Tracheal epithelial cell (primary cell): ENCODE data around the gene LAMA3. TPM values are rescaled to one million over a fixed set of nuclear protein-coding genes. Genes with fewer than 3 reads are reported as not detected.

Experiments
- total RNA-seq: library from RNA; depleted of rRNA; stranded (reverse); fragments of >200 nt; gene quantifications from 2 replicates; pipeline ENCODE4 v1.2.1, GENCODE V29; 2014

LAMA3 gene, protein sequence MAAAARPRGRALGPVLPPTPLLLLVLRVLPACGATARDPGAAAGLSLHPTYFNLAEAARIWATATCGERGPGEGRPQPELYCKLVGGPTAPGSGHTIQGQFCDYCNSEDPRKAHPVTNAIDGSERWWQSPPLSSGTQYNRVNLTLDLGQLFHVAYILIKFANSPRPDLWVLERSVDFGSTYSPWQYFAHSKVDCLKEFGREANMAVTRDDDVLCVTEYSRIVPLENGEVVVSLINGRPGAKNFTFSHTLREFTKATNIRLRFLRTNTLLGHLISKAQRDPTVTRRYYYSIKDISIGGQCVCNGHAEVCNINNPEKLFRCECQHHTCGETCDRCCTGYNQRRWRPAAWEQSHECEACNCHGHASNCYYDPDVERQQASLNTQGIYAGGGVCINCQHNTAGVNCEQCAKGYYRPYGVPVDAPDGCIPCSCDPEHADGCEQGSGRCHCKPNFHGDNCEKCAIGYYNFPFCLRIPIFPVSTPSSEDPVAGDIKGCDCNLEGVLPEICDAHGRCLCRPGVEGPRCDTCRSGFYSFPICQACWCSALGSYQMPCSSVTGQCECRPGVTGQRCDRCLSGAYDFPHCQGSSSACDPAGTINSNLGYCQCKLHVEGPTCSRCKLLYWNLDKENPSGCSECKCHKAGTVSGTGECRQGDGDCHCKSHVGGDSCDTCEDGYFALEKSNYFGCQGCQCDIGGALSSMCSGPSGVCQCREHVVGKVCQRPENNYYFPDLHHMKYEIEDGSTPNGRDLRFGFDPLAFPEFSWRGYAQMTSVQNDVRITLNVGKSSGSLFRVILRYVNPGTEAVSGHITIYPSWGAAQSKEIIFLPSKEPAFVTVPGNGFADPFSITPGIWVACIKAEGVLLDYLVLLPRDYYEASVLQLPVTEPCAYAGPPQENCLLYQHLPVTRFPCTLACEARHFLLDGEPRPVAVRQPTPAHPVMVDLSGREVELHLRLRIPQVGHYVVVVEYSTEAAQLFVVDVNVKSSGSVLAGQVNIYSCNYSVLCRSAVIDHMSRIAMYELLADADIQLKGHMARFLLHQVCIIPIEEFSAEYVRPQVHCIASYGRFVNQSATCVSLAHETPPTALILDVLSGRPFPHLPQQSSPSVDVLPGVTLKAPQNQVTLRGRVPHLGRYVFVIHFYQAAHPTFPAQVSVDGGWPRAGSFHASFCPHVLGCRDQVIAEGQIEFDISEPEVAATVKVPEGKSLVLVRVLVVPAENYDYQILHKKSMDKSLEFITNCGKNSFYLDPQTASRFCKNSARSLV (N-terminal part only)
- total RNA-seq = 582 and 598 TPM in 2 replicates

DNA sequence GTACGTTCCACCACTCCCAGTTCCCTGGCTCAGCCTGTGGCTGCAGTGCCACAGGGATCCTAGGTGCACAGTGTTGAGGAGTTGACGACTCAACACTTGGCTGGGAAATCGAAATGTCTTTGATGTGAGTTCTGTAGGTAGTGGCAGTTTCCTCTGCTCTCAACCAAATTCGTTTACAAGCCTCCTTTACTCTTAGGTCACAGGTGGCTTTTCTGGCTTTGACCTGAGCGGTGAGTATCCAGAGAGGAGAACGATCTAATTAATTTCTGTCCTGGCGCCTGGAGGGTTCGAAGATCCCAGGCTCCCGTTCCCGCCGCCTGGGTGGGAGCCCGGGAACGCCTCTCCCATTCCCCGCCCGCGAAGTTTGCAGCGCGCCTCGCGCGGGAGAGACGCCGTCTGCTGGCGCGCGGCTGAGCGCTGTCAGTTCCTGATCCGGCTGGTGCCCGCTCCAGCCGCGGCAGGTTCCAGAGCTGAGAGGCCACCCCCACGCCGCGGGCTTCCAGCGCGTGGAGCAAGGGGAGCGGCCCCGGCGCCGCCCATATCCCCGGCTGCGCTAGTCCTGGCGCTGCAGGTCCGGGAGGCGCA is at the start of gene LAMA3:
LAMA3 (plus strand) TSS at position 423 of the 585 bp plus-strand sequence. CDS start 231 bp downstream, outside the sequence.

DNA sequence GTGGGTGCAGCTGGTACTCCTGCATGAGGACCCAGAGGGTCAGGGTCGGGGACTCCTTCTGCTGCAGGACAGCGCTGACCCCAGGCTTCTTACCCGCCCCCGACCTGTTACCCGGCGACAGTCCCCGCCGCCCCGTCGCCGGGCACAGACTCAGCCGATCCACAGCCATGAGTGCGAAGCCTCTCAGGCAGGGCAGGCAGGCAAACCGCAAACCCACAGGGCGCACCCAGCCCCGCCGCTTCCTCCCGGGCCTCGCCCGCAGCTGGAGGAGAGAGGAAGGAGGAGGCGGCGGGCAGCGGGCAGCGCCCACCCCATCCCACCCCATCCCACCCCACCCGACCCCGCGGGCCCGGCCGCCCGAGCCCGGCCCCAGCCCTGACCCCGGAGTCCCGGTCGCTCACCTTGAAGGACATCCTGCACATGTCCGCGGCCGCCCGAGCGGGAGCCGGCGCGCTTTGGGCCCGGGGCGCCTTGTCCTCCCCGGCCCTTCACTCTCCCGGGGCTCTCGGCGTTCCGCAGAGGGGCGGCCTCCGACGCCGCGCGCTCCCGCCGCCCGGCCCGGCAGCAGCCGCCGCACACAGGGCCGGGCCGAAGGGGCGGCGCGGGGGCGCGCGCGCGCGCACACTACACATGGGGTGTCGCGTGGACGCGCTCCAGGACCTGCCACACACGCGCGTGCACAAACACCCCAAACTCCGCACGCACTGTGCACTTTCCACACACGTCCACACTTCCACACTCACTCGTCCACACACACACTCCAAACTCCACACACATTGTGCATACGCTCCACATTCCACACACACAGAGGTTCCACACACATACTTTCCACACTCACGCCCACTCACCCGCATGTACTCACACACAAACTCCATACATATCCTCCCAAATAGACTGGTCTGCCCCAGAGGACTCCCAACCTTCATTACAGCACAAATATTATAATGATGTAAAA is 26.7 kb upstream of the LAMA3 start, which contains the start of gene ANKRD29:
ANKRD29 (minus strand) TSS at position 603 of the 955 bp plus-strand sequence; CDS start at position 422, 181 bp downstream.

Other genes with a start within 250 kb of the LAMA3 start
- 93.7 and 122 TPM in 2 replicates for gene RIOK3, start 236.2 kb upstream of the LAMA3 start, total RNA-seq
- 27.3 and 29.2 TPM in 2 replicates for gene RMC1, start 185.9 kb upstream of the LAMA3 start, total RNA-seq
- gene NPC1, start 102.9 kb upstream of the LAMA3 start, total RNA-seq = 93.4 and 150 TPM in 2 replicates
- gene ANKRD29, start 26.5 kb upstream of the LAMA3 start, total RNA-seq = 4.8 and 14.1 TPM in 2 replicates